ENCODE data around the gene PRDX5. TPM values are rescaled to one million over a fixed set of nuclear protein-coding genes. Genes with fewer than 3 reads are reported as not detected.

PRDX5 gene
- total and polyA plus RNA-seq, 9 of the 15 experiments (the other 6 are each of a cell fraction or from before 2014, with no cell fraction given), result 40.8 to 327 (median 204) TPM

DNA sequence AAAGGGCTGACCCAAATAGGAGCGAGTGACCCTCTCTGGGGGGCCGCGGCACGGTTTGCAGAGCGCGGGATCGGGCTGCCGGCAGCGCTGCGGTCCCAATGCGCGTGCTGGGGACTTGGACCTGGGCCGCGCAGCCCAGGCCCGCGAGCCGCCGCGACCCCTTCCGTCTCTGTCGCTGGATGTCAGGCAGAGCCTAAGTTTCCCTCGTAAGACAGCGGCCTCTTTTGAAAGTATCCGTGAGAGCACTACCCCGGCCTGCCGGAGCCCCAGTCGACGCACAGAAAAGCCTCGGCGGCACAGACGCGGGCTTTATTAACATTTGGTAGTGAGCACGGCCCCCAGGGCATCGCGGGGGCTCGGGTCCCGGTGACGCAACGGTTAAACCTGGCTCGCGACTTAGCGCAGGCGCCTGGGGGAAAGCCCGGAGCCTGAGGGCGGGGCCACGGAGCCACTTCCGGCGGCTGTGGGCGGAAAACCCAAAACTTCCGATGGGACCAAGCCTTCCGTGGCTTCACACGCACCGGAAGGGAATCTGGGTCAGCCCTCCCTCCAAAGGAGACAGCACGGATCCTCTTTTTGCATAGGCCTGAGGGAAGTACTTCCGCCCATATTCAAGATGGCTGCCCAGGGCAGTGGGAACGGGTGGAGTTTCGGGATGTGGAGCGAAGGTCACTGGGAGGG is 48.2 kb upstream of the PRDX5 start (continued):
- TF ChIP-seq, protein P1, sequence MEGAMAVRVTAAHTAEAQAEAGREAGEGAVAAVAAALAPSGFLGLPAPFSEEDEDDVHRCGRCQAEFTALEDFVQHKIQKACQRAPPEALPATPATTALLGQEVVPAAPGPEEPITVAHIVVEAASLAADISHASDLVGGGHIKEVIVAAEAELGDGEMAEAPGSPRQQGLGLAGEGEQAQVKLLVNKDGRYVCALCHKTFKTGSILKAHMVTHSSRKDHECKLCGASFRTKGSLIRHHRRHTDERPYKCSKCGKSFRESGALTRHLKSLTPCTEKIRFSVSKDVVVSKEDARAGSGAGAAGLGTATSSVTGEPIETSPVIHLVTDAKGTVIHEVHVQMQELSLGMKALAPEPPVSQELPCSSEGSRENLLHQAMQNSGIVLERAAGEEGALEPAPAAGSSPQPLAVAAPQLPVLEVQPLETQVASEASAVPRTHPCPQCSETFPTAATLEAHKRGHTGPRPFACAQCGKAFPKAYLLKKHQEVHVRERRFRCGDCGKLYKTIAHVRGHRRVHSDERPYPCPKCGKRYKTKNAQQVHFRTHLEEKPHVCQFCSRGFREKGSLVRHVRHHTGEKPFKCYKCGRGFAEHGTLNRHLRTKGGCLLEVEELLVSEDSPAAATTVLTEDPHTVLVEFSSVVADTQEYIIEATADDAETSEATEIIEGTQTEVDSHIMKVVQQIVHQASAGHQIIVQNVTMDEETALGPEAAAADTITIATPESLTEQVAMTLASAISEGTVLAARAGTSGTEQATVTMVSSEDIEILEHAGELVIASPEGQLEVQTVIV (CRISPR knock-in tag; IDR thresholded peaks at IDR 0.05; ENCODE audit: borderline replicate concordance), result no peak
- TF ChIP-seq RNF2 (IDR thresholded peaks at IDR 0.05), result no peak
- peak; percentile 82 for TF ChIP-seq MTA3 (IDR thresholded peaks at IDR 0.05; ENCODE audit: borderline replicate concordance)
- no peak for TF ChIP-seq NCOA6 (IDR thresholded peaks at IDR 0.05)
- peak; percentile 99 for TF ChIP-seq NR2C2 (CRISPR knock-in tag; IDR thresholded peaks at IDR 0.05)
- peak; percentile 99 for TF ChIP-seq NR2C2 (tag; IDR thresholded peaks at IDR 0.05)
- peak; percentile 14 for TF ChIP-seq SP2 (IDR thresholded peaks at IDR 0.05; ENCODE audit: extremely low read depth, low read depth, low read length, poor library complexity, severe bottlenecking)
- no peak for TF ChIP-seq ZNF764 (CRISPR knock-in tag; IDR thresholded peaks at IDR 0.05; ENCODE audit: low read depth)
- TF ChIP-seq, protein P2, sequence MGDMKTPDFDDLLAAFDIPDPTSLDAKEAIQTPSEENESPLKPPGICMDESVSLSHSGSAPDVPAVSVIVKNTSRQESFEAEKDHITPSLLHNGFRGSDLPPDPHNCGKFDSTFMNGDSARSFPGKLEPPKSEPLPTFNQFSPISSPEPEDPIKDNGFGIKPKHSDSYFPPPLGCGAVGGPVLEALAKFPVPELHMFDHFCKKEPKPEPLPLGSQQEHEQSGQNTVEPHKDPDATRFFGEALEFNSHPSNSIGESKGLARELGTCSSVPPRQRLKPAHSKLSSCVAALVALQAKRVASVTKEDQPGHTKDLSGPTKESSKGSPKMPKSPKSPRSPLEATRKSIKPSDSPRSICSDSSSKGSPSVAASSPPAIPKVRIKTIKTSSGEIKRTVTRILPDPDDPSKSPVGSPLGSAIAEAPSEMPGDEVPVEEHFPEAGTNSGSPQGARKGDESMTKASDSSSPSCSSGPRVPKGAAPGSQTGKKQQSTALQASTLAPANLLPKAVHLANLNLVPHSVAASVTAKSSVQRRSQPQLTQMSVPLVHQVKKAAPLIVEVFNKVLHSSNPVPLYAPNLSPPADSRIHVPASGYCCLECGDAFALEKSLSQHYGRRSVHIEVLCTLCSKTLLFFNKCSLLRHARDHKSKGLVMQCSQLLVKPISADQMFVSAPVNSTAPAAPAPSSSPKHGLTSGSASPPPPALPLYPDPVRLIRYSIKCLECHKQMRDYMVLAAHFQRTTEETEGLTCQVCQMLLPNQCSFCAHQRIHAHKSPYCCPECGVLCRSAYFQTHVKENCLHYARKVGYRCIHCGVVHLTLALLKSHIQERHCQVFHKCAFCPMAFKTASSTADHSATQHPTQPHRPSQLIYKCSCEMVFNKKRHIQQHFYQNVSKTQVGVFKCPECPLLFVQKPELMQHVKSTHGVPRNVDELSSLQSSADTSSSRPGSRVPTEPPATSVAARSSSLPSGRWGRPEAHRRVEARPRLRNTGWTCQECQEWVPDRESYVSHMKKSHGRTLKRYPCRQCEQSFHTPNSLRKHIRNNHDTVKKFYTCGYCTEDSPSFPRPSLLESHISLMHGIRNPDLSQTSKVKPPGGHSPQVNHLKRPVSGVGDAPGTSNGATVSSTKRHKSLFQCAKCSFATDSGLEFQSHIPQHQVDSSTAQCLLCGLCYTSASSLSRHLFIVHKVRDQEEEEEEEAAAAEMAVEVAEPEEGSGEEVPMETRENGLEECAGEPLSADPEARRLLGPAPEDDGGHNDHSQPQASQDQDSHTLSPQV (IDR thresholded peaks at IDR 0.05), result peak; percentile 63; the same call in 1 of the 2 replicates
- TF ChIP-seq, protein P3, sequence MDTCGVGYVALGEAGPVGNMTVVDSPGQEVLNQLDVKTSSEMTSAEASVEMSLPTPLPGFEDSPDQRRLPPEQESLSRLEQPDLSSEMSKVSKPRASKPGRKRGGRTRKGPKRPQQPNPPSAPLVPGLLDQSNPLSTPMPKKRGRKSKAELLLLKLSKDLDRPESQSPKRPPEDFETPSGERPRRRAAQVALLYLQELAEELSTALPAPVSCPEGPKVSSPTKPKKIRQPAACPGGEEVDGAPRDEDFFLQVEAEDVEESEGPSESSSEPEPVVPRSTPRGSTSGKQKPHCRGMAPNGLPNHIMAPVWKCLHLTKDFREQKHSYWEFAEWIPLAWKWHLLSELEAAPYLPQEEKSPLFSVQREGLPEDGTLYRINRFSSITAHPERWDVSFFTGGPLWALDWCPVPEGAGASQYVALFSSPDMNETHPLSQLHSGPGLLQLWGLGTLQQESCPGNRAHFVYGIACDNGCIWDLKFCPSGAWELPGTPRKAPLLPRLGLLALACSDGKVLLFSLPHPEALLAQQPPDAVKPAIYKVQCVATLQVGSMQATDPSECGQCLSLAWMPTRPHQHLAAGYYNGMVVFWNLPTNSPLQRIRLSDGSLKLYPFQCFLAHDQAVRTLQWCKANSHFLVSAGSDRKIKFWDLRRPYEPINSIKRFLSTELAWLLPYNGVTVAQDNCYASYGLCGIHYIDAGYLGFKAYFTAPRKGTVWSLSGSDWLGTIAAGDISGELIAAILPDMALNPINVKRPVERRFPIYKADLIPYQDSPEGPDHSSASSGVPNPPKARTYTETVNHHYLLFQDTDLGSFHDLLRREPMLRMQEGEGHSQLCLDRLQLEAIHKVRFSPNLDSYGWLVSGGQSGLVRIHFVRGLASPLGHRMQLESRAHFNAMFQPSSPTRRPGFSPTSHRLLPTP (IDR thresholded peaks at IDR 0.05; ENCODE audit: borderline replicate concordance, extremely low read depth, insufficient read length), result no peak
- TF ChIP-seq, protein P4, sequence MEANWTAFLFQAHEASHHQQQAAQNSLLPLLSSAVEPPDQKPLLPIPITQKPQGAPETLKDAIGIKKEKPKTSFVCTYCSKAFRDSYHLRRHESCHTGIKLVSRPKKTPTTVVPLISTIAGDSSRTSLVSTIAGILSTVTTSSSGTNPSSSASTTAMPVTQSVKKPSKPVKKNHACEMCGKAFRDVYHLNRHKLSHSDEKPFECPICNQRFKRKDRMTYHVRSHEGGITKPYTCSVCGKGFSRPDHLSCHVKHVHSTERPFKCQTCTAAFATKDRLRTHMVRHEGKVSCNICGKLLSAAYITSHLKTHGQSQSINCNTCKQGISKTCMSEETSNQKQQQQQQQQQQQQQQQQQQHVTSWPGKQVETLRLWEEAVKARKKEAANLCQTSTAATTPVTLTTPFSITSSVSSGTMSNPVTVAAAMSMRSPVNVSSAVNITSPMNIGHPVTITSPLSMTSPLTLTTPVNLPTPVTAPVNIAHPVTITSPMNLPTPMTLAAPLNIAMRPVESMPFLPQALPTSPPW (CRISPR knock-in tag; IDR thresholded peaks at IDR 0.05), result peak; percentile 90
- TF ChIP-seq, protein P5, sequence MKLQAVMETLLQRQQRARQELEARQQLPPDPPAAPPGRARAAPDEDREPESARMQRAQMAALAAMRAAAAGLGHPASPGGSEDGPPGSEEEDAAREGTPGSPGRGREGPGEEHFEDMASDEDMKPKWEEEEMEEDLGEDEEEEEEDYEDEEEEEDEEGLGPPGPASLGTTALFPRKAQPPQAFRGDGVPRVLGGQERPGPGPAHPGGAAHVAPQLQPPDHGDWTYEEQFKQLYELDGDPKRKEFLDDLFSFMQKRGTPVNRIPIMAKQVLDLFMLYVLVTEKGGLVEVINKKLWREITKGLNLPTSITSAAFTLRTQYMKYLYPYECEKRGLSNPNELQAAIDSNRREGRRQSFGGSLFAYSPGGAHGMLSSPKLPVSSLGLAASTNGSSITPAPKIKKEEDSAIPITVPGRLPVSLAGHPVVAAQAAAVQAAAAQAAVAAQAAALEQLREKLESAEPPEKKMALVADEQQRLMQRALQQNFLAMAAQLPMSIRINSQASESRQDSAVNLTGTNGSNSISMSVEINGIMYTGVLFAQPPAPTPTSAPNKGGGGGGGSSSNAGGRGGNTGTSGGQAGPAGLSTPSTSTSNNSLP (IDR thresholded peaks at IDR 0.05; ENCODE audit: borderline replicate concordance, low read depth, low read length), result peak; percentile 49; the same call in 1 of the 2 replicates
- TF ChIP-seq SREBF2 (CRISPR knock-in tag; IDR thresholded peaks at IDR 0.05), result no peak
- TF ChIP-seq GTF2E2 (tag; IDR thresholded peaks at IDR 0.05), result peak; percentile 90; the same call in 1 of the 2 replicates
